SKM-1 (cell line): ENCODE measurements around the gene MS4A10.

Source experiments
- DNase-seq: peaks from one replicate; lab custom pipeline; 2025; ENCODE audit not compliant: unreplicated experiment; lab: John Stamatoyannopoulos, UW

MS4A10 gene

GRCh38 chr11:60764879-60765278, 20.3 kb upstream of the MS4A10 start:
- DNase-seq = no peak

- no peak for DNase-seq
These were observed 19.8 kb upstream of the MS4A10 start for GRCh38 chr11:60765355-60765754.

GRCh38 chr11:60766547-60766946, 18.6 kb upstream of the MS4A10 start:
- DNase-seq = no peak

GRCh38 chr11:60767388-60767811, 17.7 kb upstream of the MS4A10 start:
- DNase-seq = no peak

GRCh38 chr11:60768202-60768601, 16.9 kb upstream of the MS4A10 start:
- no peak for DNase-seq

- no peak for DNase-seq
These were observed 15.9 kb upstream of the MS4A10 start for GRCh38 chr11:60769273-60769672.

GRCh38 chr11:60769811-60770210, 15.3 kb upstream of the MS4A10 start:
- DNase-seq = no peak

- no peak for DNase-seq
These were observed 14.0 kb upstream of the MS4A10 start for GRCh38 chr11:60771146-60771545.

- DNase-seq = no peak
These were observed 13.1 kb upstream of the MS4A10 start for GRCh38 chr11:60771879-60772525.

GRCh38 chr11:60772666-60773065, 12.5 kb upstream of the MS4A10 start:
- DNase-seq = no peak

GRCh38 chr11:60774726-60775125, 10.4 kb upstream of the MS4A10 start:
- DNase-seq = no peak

GRCh38 chr11:60775420-60775961, 9.6 kb upstream of the MS4A10 start:
- peak; percentile 81 for DNase-seq

- no peak for DNase-seq
These were observed 9.0 kb upstream of the MS4A10 start for GRCh38 chr11:60776167-60776566.

- no peak for DNase-seq
These were observed 8.0 kb upstream of the MS4A10 start for GRCh38 chr11:60777106-60777505.

GRCh38 chr11:60777572-60777971, 7.6 kb upstream of the MS4A10 start:
- no peak for DNase-seq

- DNase-seq = no peak
These were observed 5.1 kb upstream of the MS4A10 start for GRCh38 chr11:60780065-60780464.

GRCh38 chr11:60780774-60781173, 4.4 kb upstream of the MS4A10 start:
- DNase-seq = no peak

- DNase-seq = no peak
These were observed 3.7 kb upstream of the MS4A10 start for GRCh38 chr11:60781286-60781980.

GRCh38 chr11:60781981-60782316, 3.2 kb upstream of the MS4A10 start:
- DNase-seq = no peak

GRCh38 chr11:60782393-60783140, 2.6 kb upstream of the MS4A10 start:
- no peak for DNase-seq

- no peak for DNase-seq
These were observed 2.0 kb upstream of the MS4A10 start for GRCh38 chr11:60783141-60783484.

- no peak for DNase-seq
These were observed 1.2 kb upstream of the MS4A10 start for GRCh38 chr11:60783911-60784310.
